H9 (cell line): ENCODE results near the gene TMC1. TPM values are rescaled to one million over a fixed set of nuclear protein-coding genes. Genes with fewer than 3 reads are reported as not detected.

Experiments used
- DNase-seq: peaks from one replicate; pipeline ENCODE4 v3.0.0-alpha.2; 2017
- H2AFZ ChIP-seq: one replicate; pipeline ENCODE4 v1.6.1; 2013; ENCODE audit warnings: mild to moderate bottlenecking, low read length, control low read depth, moderate library complexity
- H2AK5ac ChIP-seq: 2 replicates; pipeline ENCODE4 v1.6.1; 2013; ENCODE audit warnings: low read length, control low read depth, mixed read lengths; ENCODE audit not compliant: insufficient read length
- H2BK120ac ChIP-seq: one replicate; pipeline ENCODE4 v1.6.1; 2013; ENCODE audit warnings: low read depth, mild to moderate bottlenecking, low read length, control low read depth, inconsistent platforms; ENCODE audit not compliant: poor library complexity, severe bottlenecking
- H2BK12ac ChIP-seq: 2 replicates; pipeline ENCODE4 v1.6.1; 2013; ENCODE audit warnings: low read length, control low read depth, mixed read lengths, low read depth; ENCODE audit not compliant: insufficient read length
- H2BK15ac ChIP-seq: 2 replicates; pipeline ENCODE4 v1.6.1; 2013; ENCODE audit warnings: low read depth, low read length, control low read depth
- H2BK20ac ChIP-seq: one replicate; pipeline ENCODE4 v1.6.1; 2013; ENCODE audit warnings: low read depth, mild to moderate bottlenecking, low read length, control low read depth, inconsistent platforms; ENCODE audit not compliant: poor library complexity, severe bottlenecking
- H2BK5ac ChIP-seq: 2 replicates; pipeline ENCODE4 v1.6.1; 2013; ENCODE audit warnings: low read length, control low read depth, mixed read lengths; ENCODE audit not compliant: insufficient read length
- H3K14ac ChIP-seq: 2 replicates; pipeline ENCODE4 v1.6.1; 2013; ENCODE audit warnings: low read length, control low read depth; ENCODE audit not compliant: insufficient read depth
- H3K18ac ChIP-seq: 2 replicates; pipeline ENCODE4 v1.6.1; 2013; ENCODE audit warnings: low read depth, mild to moderate bottlenecking, mixed read lengths, low read length, control low read depth; ENCODE audit not compliant: insufficient read length
- H3K23ac ChIP-seq: 2 replicates; pipeline ENCODE4 v1.6.1; 2013; ENCODE audit warnings: low read length, control low read depth, mixed read lengths, low read depth; ENCODE audit not compliant: insufficient read length
- H3K23me2 ChIP-seq: 2 replicates; pipeline ENCODE4 v1.6.1; 2013; ENCODE audit warnings: low read depth, mild to moderate bottlenecking, mixed read lengths, low read length, control low read depth; ENCODE audit not compliant: insufficient read length, poor library complexity, severe bottlenecking
- H3K27ac ChIP-seq: 2 replicates; pipeline ENCODE4 v1.5.1; 2013; ENCODE audit warnings: low read length, control low read depth, mixed read lengths, low read depth; ENCODE audit not compliant: insufficient read length
- H3K27me3 ChIP-seq: 2 replicates; pipeline ENCODE4 v1.6.1; 2013; ENCODE audit warnings: low read length, control low read depth, inconsistent platforms; ENCODE audit not compliant: insufficient read depth
- H3K4ac ChIP-seq: 2 replicates; pipeline ENCODE4 v1.6.1; 2013; ENCODE audit warnings: low read depth, mild to moderate bottlenecking, control low read depth, inconsistent platforms, low read length, moderate library complexity
- H3K4me1 ChIP-seq: 2 replicates; pipeline ENCODE4 v1.6.1; 2013; ENCODE audit warnings: low read length, control low read depth, inconsistent platforms; ENCODE audit not compliant: insufficient read depth
- H3K4me2 ChIP-seq: 2 replicates; pipeline ENCODE4 v1.6.1; 2013; ENCODE audit warnings: low read length, control low read depth, mixed read lengths; ENCODE audit not compliant: insufficient read length, insufficient read depth
- H3K56ac ChIP-seq: 2 replicates; pipeline ENCODE4 v1.6.1; 2013; ENCODE audit warnings: low read depth, mild to moderate bottlenecking, mixed read lengths, low read length, control low read depth; ENCODE audit not compliant: insufficient read length
- H3K79me1 ChIP-seq: 2 replicates; pipeline ENCODE4 v1.6.1; 2013; ENCODE audit warnings: low read depth, mild to moderate bottlenecking, moderate library complexity, low read length, control low read depth, inconsistent platforms; ENCODE audit not compliant: insufficient read depth, poor library complexity, severe bottlenecking
- H3K79me2 ChIP-seq: 2 replicates; pipeline ENCODE4 v1.6.1; 2013; ENCODE audit warnings: low read length, control low read depth, inconsistent platforms; ENCODE audit not compliant: insufficient read depth
- H3K9ac ChIP-seq: 2 replicates; pipeline ENCODE4 v1.6.1; 2013; ENCODE audit warnings: low read length, control low read depth, mixed read lengths; ENCODE audit not compliant: insufficient read length; ENCODE audit errors: extremely low read depth
- H3K9me3 ChIP-seq: one replicate; pipeline ENCODE4 v1.6.1; 2013; ENCODE audit warnings: low read depth, low read length, inconsistent platforms; ENCODE audit not compliant: control insufficient read depth
- H3T11ph ChIP-seq: one replicate; pipeline ENCODE4 v1.6.1; 2013; ENCODE audit warnings: mild to moderate bottlenecking, low read length, control low read depth, inconsistent platforms
- H4K20me1 ChIP-seq: one replicate; pipeline ENCODE4 v1.6.1; 2013; ENCODE audit not compliant: control insufficient read depth, insufficient read length, insufficient read depth
- H4K5ac ChIP-seq: 2 replicates; pipeline ENCODE4 v1.6.1; 2013; ENCODE audit warnings: low read depth, mild to moderate bottlenecking, mixed read lengths, low read length, control low read depth; ENCODE audit not compliant: insufficient read length
- H4K8ac ChIP-seq: replicated peaks from 2 replicates; pipeline ENCODE4 v1.6.1; 2013; ENCODE audit warnings: low read length, control low read depth, mixed read lengths, low read depth; ENCODE audit not compliant: insufficient read length
- H4K91ac ChIP-seq: 2 replicates; pipeline ENCODE4 v1.6.1; 2013; ENCODE audit warnings: low read depth, mild to moderate bottlenecking, moderate library complexity, mixed read lengths, low read length, control low read depth; ENCODE audit not compliant: insufficient read length
- H3K27ac Mint-ChIP-seq, 3 experiments: 2 replicates in 2 of 3; 3 replicates in 1 of 3; pipeline ENCODE4 v1.8.0; 2020 to 2021; ENCODE audit warnings: mixed read lengths in 3 of 3, mild to moderate bottlenecking in 1 of 3, moderate library complexity in 1 of 3
- H3K27me3 Mint-ChIP-seq: 2 replicates; pipeline ENCODE4 v1.8.0; 2021; ENCODE audit warnings: low read depth, mild to moderate bottlenecking, moderate library complexity, mixed read lengths
- H3K36me3 Mint-ChIP-seq, 3 experiments: 2 replicates in 2 of 3; 3 replicates in 1 of 3; pipeline ENCODE4 v1.8.0; 2020 to 2021; ENCODE audit warnings: low read depth in 3 of 3, mixed read lengths in 3 of 3; ENCODE audit not compliant: insufficient read depth in 1 of 3
- H3K4me1 Mint-ChIP-seq, 2 experiments: 2 replicates each; pipeline ENCODE4 v1.8.0; 2020; ENCODE audit warnings: mixed read lengths in 2 of 2
- H3K4me3 Mint-ChIP-seq, 2 experiments: 2 replicates in 1 of 2; 3 replicates in 1 of 2; pipeline ENCODE4 v1.8.0; 2020 to 2021; ENCODE audit warnings: mild to moderate bottlenecking in 2 of 2, mixed read lengths in 2 of 2, moderate library complexity in 1 of 2
- H3K9me3 Mint-ChIP-seq, 2 experiments: 2 replicates in 1 of 2; 3 replicates in 1 of 2; pipeline ENCODE4 v1.8.0; 2020; ENCODE audit warnings: mild to moderate bottlenecking in 2 of 2, mixed read lengths in 2 of 2, moderate library complexity in 1 of 2
- CTCF ChIP-seq: fragments of 200-600 bp; sonication (generic); conservative IDR thresholded peaks from 3 replicates; pipeline ENCODE4 v1.8.0; 2021; ENCODE audit warnings: antibody characterized with exemption, mild to moderate bottlenecking
- WGBS: extraction: QIAGEN DNeasy Blood & Tissue Kit; methylation state at CpG from one replicate; pipeline ENCODE4 v1.1.7; 2013; ENCODE audit warnings: missing lambda C conversion rate, low lambda C conversion rate, mixed read lengths; ENCODE audit not compliant: insufficient read length; ENCODE audit errors: extremely low coverage; 5-methylcytosine and 5-hydroxymethylcytosine counted together
- total RNA-seq: library from RNA; stranded (reverse); gene quantifications from 2 replicates; pipeline ENCODE4 v1.2.1, GENCODE V29; 2021

Gene TMC1
- total RNA-seq, 1 experiment from 2014 or later, result 2.4 TPM

GRCh38 chr9:72882117-72882775 is 360.8 kb downstream of the TMC1 start:
- Histone ChIP-seq H3K4me2 (no peak overlapping the region), H4K5ac (no peak overlapping the region), H3T11ph (no peak overlapping the region), H2AK5ac (no peak overlapping the region), H3K23ac (no peak overlapping the region), H3K9me3 (no peaks in the 10 kb centered on the region), H2AFZ (no peak overlapping the region), H3K4me1 (no peaks in the 10 kb centered on the region), H2BK12ac (no peak overlapping the region), H3K79me1 (no peaks in the 10 kb centered on the region), H3K14ac (no peak overlapping the region), H3K79me2 (no peaks in the 10 kb centered on the region), H4K8ac (no peak overlapping the region), H3K27me3 (no peaks in the 10 kb centered on the region), H2BK5ac (no peak overlapping the region), H3K56ac (no peak overlapping the region), H3K23me2 (no peaks in the 10 kb centered on the region), H4K20me1 (no peaks in the 10 kb centered on the region), H3K9ac (no peak overlapping the region), H3K18ac (no peak overlapping the region), H2BK120ac (no peak overlapping the region), H2BK20ac (no peak overlapping the region), H3K4ac (no peak overlapping the region), H2BK15ac (no peak overlapping the region), H3K27ac (no peak overlapping the region), H4K91ac (no peak overlapping the region)
- Mint-ChIP-seq H3K4me1 (no peaks in the 10 kb centered on the region), H3K36me3 (peaks cover 3 to 7% (median 7%) of the 10 kb centered on the region in 3 experiments; a peak in 3 of 7 replicates), H3K27me3 (no peaks in the 10 kb centered on the region; the same call in 1 of the 2 replicates), H3K9me3 (peaks cover 5 to 9% of the 10 kb centered on the region in 2 experiments), H3K27ac (no peak overlapping the region; a peak in 1 of 7 replicates), H3K4me3 (no peak overlapping the region)
- no peak for TF ChIP-seq CTCF
- DNase-seq, result no peak
- WGBS, result no CpG with 5 or more reads among the region's 6 CpGs
